ENCODE measurements around the gene NMNAT3. TPM values are rescaled to one million over a fixed set of nuclear protein-coding genes. Genes with fewer than 3 reads are reported as not detected.

NMNAT3 gene
- total and polyA plus RNA-seq, 12 donors: 4.2 to 12.4 (median 7.7) TPM

GRCh38 chr3:139528924-139529323 lies 148.8 kb downstream of the NMNAT3 start:
- no peak overlapping the region for H3K4me3 ChIP-seq
- WGBS, 4 donors: 93 to 98% (median 94%) methylated on average over 3 of the region's 3 CpGs
- peaks cover 0 to 9% of the 10 kb centered on the region in 2 donors for H3K36me3 ChIP-seq (replicated peaks in 1 of 2)
- TF ChIP-seq, protein P1, sequence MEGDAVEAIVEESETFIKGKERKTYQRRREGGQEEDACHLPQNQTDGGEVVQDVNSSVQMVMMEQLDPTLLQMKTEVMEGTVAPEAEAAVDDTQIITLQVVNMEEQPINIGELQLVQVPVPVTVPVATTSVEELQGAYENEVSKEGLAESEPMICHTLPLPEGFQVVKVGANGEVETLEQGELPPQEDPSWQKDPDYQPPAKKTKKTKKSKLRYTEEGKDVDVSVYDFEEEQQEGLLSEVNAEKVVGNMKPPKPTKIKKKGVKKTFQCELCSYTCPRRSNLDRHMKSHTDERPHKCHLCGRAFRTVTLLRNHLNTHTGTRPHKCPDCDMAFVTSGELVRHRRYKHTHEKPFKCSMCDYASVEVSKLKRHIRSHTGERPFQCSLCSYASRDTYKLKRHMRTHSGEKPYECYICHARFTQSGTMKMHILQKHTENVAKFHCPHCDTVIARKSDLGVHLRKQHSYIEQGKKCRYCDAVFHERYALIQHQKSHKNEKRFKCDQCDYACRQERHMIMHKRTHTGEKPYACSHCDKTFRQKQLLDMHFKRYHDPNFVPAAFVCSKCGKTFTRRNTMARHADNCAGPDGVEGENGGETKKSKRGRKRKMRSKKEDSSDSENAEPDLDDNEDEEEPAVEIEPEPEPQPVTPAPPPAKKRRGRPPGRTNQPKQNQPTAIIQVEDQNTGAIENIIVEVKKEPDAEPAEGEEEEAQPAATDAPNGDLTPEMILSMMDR (IDR thresholded peaks at IDR 0.05): no peak
- no peak for TF ChIP-seq POLR2A (IDR thresholded peaks at IDR 0.05)
- H3K27ac ChIP-seq: no peak overlapping the region
- no peak for DNase-seq
- no peaks in the 10 kb centered on the region for H3K9me3 ChIP-seq (replicated peaks in 1 of 3)
- intact Hi-C loops (cut with DNase I): no loop called here
- H3K27me3 ChIP-seq: no peaks in the 10 kb centered on the region
- peaks cover 26 to 48% of the 10 kb centered on the region in 2 donors for H3K4me1 ChIP-seq (replicated peaks in 1 of 2)

DNA sequence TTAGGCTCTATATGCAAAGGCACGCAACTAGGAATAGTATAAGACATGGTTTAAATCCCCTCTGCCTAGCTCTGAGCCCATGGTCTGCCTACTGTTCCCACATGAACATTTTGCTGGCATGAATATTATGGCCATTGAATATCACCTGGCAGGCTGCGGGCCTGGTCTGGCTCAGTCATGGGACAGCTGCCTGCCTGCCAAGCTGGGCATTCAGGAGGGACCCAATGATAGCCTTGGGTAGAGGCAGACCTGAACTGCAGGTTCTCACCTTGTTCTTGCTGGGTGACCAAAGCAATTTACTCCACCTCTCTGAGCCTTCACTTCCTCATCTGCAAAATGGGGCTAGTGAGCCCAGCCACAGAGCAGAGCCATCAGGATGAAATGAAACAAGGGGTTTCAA lies 149.5 kb downstream of the NMNAT3 start:
- no peak for DNase-seq
- 93 to 100% (median 96%) methylated on average over 1 to 2 of the region's 2 CpGs for WGBS, 4 donors
- Histone ChIP-seq H3K36me3 (replicated peaks in 1 of 2) (peaks cover 0 to 9% of the 10 kb centered on the region in 2 donors), H3K4me3 (no peak overlapping the region), H3K27me3 (no peaks in the 10 kb centered on the region), H3K27ac (no peak overlapping the region), H3K9me3 (replicated peaks in 1 of 3) (no peaks in the 10 kb centered on the region), H3K4me1 (replicated peaks in 1 of 2) (peaks cover 20 to 47% of the 10 kb centered on the region in 2 donors)
- intact Hi-C loops (cut with DNase I): no loop called here
- TF ChIP-seq POLR2A (IDR thresholded peaks at IDR 0.05): no peak
- TF ChIP-seq, protein P1 (IDR thresholded peaks at IDR 0.05): no peak

- Histone ChIP-seq H3K4me3 (no peak overlapping the region), H3K27ac (no peak overlapping the region), H3K27me3 (no peaks in the 10 kb centered on the region), H3K9me3 (replicated peaks in 1 of 3) (no peaks in the 10 kb centered on the region), H3K36me3 (replicated peaks in 1 of 2) (peaks cover 0 to 9% of the 10 kb centered on the region in 2 donors), H3K4me1 (replicated peaks in 1 of 2) (peaks cover 10 to 36% of the 10 kb centered on the region in 2 donors)
- WGBS, 4 donors: 76 to 83% (median 80%) methylated on average over 5 of the region's 5 CpGs
- intact Hi-C loops (cut with DNase I): no loop called here
- TF ChIP-seq, protein P1 (IDR thresholded peaks at IDR 0.05): no peak
- TF ChIP-seq POLR2A (IDR thresholded peaks at IDR 0.05): no peak
- DNase-seq: no peak
Measured at GRCh38 chr3:139527265-139527664, 150.5 kb downstream of the NMNAT3 start.

DNA sequence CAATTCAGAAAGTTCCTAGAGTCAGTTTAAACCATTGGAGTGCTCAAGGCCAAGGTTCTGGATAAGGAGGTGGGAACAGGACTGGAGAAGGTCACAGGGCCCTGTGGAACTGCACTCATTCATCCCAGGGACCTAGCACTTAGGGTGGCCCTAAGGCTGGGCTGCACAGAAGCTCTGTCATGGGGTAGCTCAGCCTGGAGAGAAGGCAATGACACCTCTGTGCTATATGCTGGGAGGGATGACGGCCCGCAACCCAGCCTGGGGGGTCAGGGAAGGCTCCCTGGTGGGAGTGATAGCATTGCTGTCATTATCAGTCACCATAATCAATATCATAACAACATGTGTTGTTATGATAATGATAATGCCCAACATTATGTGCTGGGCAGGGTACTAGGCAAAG lies 151.6 kb downstream of the NMNAT3 start:
- intact Hi-C loops (cut with DNase I): no loop called here
- no peak for DNase-seq
- Histone ChIP-seq H3K4me1 (replicated peaks in 1 of 2) (peaks cover 9 to 35% of the 10 kb centered on the region in 2 donors), H3K9me3 (replicated peaks in 1 of 3) (no peaks in the 10 kb centered on the region), H3K4me3 (no peak overlapping the region), H3K27ac (no peak overlapping the region), H3K27me3 (no peaks in the 10 kb centered on the region), H3K36me3 (replicated peaks in 1 of 2) (peaks cover 0 to 9% of the 10 kb centered on the region in 2 donors)
- WGBS, 4 donors: 82 to 95% (median 94%) methylated on average over 2 of the region's 2 CpGs; no CpG with 5 or more reads in 1 of the 4 donors
- no peak for TF ChIP-seq POLR2A (IDR thresholded peaks at IDR 0.05)
- TF ChIP-seq, protein P1 (IDR thresholded peaks at IDR 0.05): no peak

All from adrenal gland (tissue), 12 donors.